Stomach (tissue), 9 donors: ENCODE data around the gene GNS. TPM values are rescaled to one million over a fixed set of nuclear protein-coding genes. Genes with fewer than 3 reads are reported as not detected.

Experiments used
- DNase-seq, 2 donors: peaks; one replicate each; pipeline versions ENCODE4 v3.0.0 to v3.0.0-alpha.2; 2013 to 2019
- H3K27ac ChIP-seq, 5 donors: fragments of 200-600 bp in 4 of 5; sonication (generic) in 4 of 5; one replicate each; pipeline ENCODE4 v1.5.1; 2013 to 2019; ENCODE audit warnings: mild to moderate bottlenecking in 1 of 5, moderate library complexity in 1 of 5
- H3K27me3 ChIP-seq, 3 donors: fragments of 200-600 bp; sonication (generic); one replicate each; pipeline ENCODE4 v1.5.1; 2017 to 2019; ENCODE audit warnings: mixed run types in 1 of 3
- H3K36me3 ChIP-seq, 4 donors: fragments of 200-600 bp; sonication (generic); 1 replicate in 3 of 4; 2 replicates in 1 of 4; pipeline ENCODE4 v1.5.1; 2016 to 2019
- H3K4me1 ChIP-seq, 4 donors: fragments of 200-600 bp; sonication (generic); one replicate each; pipeline ENCODE4 v1.5.1; 2016 to 2019
- H3K4me3 ChIP-seq, 4 donors: fragments of 200-600 bp; sonication (generic) in 3 of 4; one replicate each; pipeline ENCODE4 v1.5.1; 2016 to 2019; ENCODE audit warnings: mild to moderate bottlenecking in 1 of 4
- H3K9me3 ChIP-seq, 4 donors: fragments of 200-600 bp; sonication (generic); one replicate each; pipeline ENCODE4 v1.5.1; 2016 to 2019
- CTCF ChIP-seq, 7 experiments: fragments of 450-650 bp in 4 of 7; fragments of 200-600 bp in 3 of 7; sonication (generic) in 3 of 7; IDR thresholded peaks; one replicate each; pipeline ENCODE4 v1.5.1; 2016 to 2019; ENCODE audit warnings: antibody characterized with exemption in 7 of 7, control low read depth in 2 of 7, mild to moderate bottlenecking in 1 of 7
- EP300 ChIP-seq: sonication (generic); formaldehyde crosslinking; IDR thresholded peaks from one replicate; pipeline ENCODE4 v1.6.1; 2017; ENCODE audit warnings: antibody characterized with exemption
- POLR2A ChIP-seq, 4 donors: fragments of 450-650 bp; IDR thresholded peaks; one replicate each; pipeline ENCODE4 v1.6.1; 2016; ENCODE audit warnings: antibody characterized with exemption in 4 of 4, control low read depth in 2 of 4, mild to moderate bottlenecking in 1 of 4, moderate library complexity in 1 of 4
- POLR2AphosphoS5 ChIP-seq, 3 donors: sonication (generic); formaldehyde crosslinking; IDR thresholded peaks; one replicate each; pipeline ENCODE4 v1.6.1; 2016; ENCODE audit warnings: antibody characterized with exemption in 3 of 3
- WGBS, 5 donors: extraction: QIAGEN DNeasy Blood & Tissue Kit in 3 of 5; methylation state at CpG; one replicate each; pipeline versions ENCODE4 v1.1.5 to v1.1.7; 2013 to 2018; 5-methylcytosine and 5-hydroxymethylcytosine counted together
- intact Hi-C: fragments of 100-400 bp; cut with DNase I; formaldehyde crosslinking; loops from one replicate; pipeline ENCODE4 v1.15.1; 2023; ENCODE audit warnings: low total_unique reads
- polyA plus RNA-seq, 3 donors: library from polyadenylated mRNA; stranded (reverse); fragments of 200-250 nt; gene quantifications; one replicate each; pipeline ENCODE4 v1.2.3, GENCODE V29; 2013
- total RNA-seq, 5 donors: library from RNA; depleted of rRNA; stranded (reverse); fragments of >200 nt; gene quantifications; one replicate each; pipeline versions ENCODE4 v1.1.0 to v1.2.3, GENCODE V29; 2014 to 2016
- donor health status: healthy with polysubstance abuse.
- donor health status: Bipolar disorder and iron deficiency.
- donor health status: healthy.

The GNS gene
- total and polyA plus RNA-seq, 8 donors: 9.6 to 114 (median 30.3) TPM

- DNase-seq: no peak
- H3K4me1 ChIP-seq: peaks cover 11 to 74% (median 36%) of the 10 kb centered on the region in 4 donors
- no peak overlapping the region for H3K27ac ChIP-seq
- WGBS, 5 donors: 64 to 84% (median 69%) methylated on average over 2 of the region's 2 CpGs
- H3K27me3 ChIP-seq: no peaks in the 10 kb centered on the region
- peaks cover 0 to 34% (median 10%) of the 10 kb centered on the region in 4 donors for H3K36me3 ChIP-seq
- no peaks in the 10 kb centered on the region for H3K9me3 ChIP-seq
- intact Hi-C loops: no loop called here
- no peak overlapping the region for H3K4me3 ChIP-seq
- TF ChIP-seq POLR2A (IDR thresholded peaks at IDR 0.05): no peak
- TF ChIP-seq CTCF (IDR thresholded peaks at IDR 0.05): no peak
- no peak for TF ChIP-seq EP300
- TF ChIP-seq POLR2AphosphoS5 (IDR thresholded peaks at IDR 0.05): no peak
Observed at GRCh38 chr12:64756376-64756775, 2.8 kb downstream of the GNS start.

GRCh38 chr12:64753427-64753826 lies 5.8 kb downstream of the GNS start:
- H3K27me3 ChIP-seq: no peaks in the 10 kb centered on the region
- H3K9me3 ChIP-seq: no peaks in the 10 kb centered on the region
- no peak overlapping the region for H3K27ac ChIP-seq
- intact Hi-C loops: no loop called here
- H3K36me3 ChIP-seq: peaks cover 13 to 56% (median 34%) of the 10 kb centered on the region in 4 donors
- DNase-seq: no peak
- H3K4me3 ChIP-seq: no peak overlapping the region
- TF ChIP-seq EP300 (no peak), POLR2AphosphoS5 (IDR thresholded peaks at IDR 0.05) (no peak), CTCF (IDR thresholded peaks at IDR 0.05) (no peak), POLR2A (IDR thresholded peaks at IDR 0.05) (no peak)
- H3K4me1 ChIP-seq: peaks cover 4 to 68% (median 26%) of the 10 kb centered on the region in 4 donors
- 91 to 95% (median 94%) methylated on average over 3 of the region's 3 CpGs for WGBS, 5 donors

GRCh38 chr12:64752833-64753238 lies 6.4 kb downstream of the GNS start:
- Histone ChIP-seq H3K4me1 (peaks cover 2 to 68% (median 20%) of the 10 kb centered on the region in 4 donors), H3K9me3 (no peaks in the 10 kb centered on the region), H3K27ac (peak overlapping the region in 1 of 5 donors; percentile 35), H3K36me3 (peaks cover 13 to 62% (median 40%) of the 10 kb centered on the region in 4 donors), H3K27me3 (no peaks in the 10 kb centered on the region), H3K4me3 (no peak overlapping the region)
- 74 to 83% (median 79%) methylated on average over 4 of the region's 4 CpGs for WGBS, 5 donors
- TF ChIP-seq EP300 (no peak), POLR2AphosphoS5 (IDR thresholded peaks at IDR 0.05) (peak in 2 of 3 donors; percentile 18 to 34)
- peak in 1 of 2 donors; percentile 23 for DNase-seq
- intact Hi-C loops: no loop called here

- no peak overlapping the region for H3K4me3 ChIP-seq
- no peaks in the 10 kb centered on the region for H3K27me3 ChIP-seq
- no peak overlapping the region for H3K27ac ChIP-seq
- peaks cover 13 to 70% (median 47%) of the 10 kb centered on the region in 4 donors for H3K36me3 ChIP-seq
- no peaks in the 10 kb centered on the region for H3K9me3 ChIP-seq
- intact Hi-C loops: no loop called here
- peaks cover 0 to 61% (median 12%) of the 10 kb centered on the region in 4 donors for H3K4me1 ChIP-seq
- no peak for TF ChIP-seq POLR2A (IDR thresholded peaks at IDR 0.05)
- no peak for TF ChIP-seq CTCF (IDR thresholded peaks at IDR 0.05)
- TF ChIP-seq POLR2AphosphoS5 (IDR thresholded peaks at IDR 0.05): no peak
- no peak for TF ChIP-seq EP300
- DNase-seq: no peak
Observed at GRCh38 chr12:64752032-64752431, 7.2 kb downstream of the GNS start.

GRCh38 chr12:64749461-64750200 lies 9.6 kb downstream of the GNS start:
- no peak for DNase-seq
- H3K27ac ChIP-seq: peak overlapping the region in 2 of 5 donors; percentile 4 to 41
- WGBS, 5 donors: 86 to 91% (median 88%) methylated on average over 15 of the region's 15 CpGs
- H3K4me1 ChIP-seq: peaks cover 0 to 56% (median 0%) of the 10 kb centered on the region in 4 donors
- peaks cover 13 to 81% (median 65%) of the 10 kb centered on the region in 4 donors for H3K36me3 ChIP-seq
- no peaks in the 10 kb centered on the region for H3K27me3 ChIP-seq
- intact Hi-C loops: no loop called here
- no peak overlapping the region for H3K4me3 ChIP-seq
- TF ChIP-seq POLR2A (IDR thresholded peaks at IDR 0.05): no peak
- TF ChIP-seq CTCF (IDR thresholded peaks at IDR 0.05): no peak
- no peak for TF ChIP-seq POLR2AphosphoS5 (IDR thresholded peaks at IDR 0.05)
- TF ChIP-seq EP300: no peak
- no peaks in the 10 kb centered on the region for H3K9me3 ChIP-seq
